Measurements from ENCODE around the gene ASCC3.
A peak's percentile ranks its signal among the peaks of the same experiment; 100 is the strongest.

The ASCC3 gene

DNA sequence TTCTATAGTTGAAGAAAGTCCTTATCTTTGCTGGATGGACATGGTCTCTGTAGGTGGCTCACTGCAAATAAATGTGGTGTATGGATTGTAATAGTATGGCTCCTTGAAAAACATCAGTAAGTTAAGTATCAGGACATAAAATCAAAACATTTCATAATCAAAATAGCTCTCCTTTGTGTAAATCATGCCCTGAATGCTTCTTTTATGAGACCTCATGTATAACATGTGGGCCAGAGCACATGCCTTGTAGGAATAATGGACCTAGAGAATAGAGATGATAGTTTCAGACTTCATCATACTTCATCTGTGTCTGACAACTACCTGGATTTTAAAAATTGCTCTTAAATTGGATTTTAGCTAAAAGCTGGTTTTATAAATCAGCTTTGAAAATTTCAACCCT lies 159.9 kb downstream of the ASCC3 start:
- DNase-seq: no peak

GRCh38 chr6:100719883-100720682 lies 161.0 kb downstream of the ASCC3 start:
- DNase-seq: peak; percentile 21

DNA sequence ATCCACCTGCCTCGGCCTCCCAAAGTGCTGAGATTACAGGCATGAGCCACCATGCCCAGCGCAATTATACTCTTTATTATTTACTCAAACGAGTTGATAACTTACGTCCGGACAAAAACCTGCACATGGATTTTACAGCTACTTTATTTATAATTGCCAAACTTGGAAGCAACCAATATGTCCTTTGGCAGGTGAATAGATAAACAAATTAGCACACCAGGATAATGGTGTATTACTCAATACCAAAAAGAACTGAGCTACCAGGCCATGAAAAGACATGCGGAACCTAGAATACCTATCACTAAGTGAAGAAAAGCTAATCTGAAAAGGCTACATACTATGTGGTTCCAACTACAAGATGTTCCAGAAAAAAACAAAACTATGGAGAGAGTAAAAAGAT lies 168.1 kb downstream of the ASCC3 start:
- DNase-seq: no peak

DNA sequence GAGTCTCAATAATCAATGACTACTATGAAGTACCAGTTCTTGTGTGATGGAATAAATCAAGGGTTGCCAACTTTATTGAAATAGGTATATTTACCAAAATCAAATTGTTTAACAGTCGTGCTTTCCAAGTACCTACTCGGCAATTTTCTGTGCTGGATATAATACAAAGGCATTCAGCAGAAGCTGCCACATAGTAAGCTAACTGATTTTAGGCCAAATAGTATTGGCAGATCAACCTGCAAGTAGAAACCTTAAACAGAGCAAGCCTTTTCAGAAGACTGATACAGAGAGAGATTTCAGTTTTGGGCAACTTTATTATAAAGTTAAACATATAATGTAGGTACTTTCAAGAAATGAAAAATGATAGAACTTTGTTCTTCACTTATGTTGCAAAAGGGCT lies 174.6 kb downstream of the ASCC3 start:
- DNase-seq: no peak

- DNase-seq: no peak
Observed at GRCh38 chr6:100704961-100705360, 176.2 kb downstream of the ASCC3 start.

- no peak for DNase-seq
Observed at GRCh38 chr6:100701728-100702127, 179.4 kb downstream of the ASCC3 start.

- DNase-seq: no peak
Observed at GRCh38 chr6:100700009-100700408, 181.1 kb downstream of the ASCC3 start.

DNA sequence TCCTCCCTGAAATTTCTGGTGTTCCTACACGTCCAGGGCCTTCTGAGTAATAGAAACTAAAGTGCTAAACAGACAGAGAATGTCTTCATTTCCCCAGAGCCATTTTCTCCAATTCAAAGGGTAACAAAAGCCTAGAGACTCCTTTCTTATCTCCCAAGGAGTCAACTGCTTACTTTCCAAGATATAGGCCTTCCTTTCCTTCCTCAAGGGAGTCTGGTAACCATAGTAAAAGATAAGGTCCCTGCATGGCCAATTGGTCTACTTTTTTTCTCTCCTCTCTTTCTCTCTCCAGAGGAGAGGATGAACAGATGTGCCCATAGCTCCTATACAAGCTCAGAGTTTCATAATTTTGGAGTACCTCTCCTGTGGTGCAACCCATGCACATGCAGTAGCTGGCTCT lies 185.7 kb downstream of the ASCC3 start:
- no peak for DNase-seq

- no peak for DNase-seq
Observed at GRCh38 chr6:100693249-100693927, 187.7 kb downstream of the ASCC3 start.

DNA sequence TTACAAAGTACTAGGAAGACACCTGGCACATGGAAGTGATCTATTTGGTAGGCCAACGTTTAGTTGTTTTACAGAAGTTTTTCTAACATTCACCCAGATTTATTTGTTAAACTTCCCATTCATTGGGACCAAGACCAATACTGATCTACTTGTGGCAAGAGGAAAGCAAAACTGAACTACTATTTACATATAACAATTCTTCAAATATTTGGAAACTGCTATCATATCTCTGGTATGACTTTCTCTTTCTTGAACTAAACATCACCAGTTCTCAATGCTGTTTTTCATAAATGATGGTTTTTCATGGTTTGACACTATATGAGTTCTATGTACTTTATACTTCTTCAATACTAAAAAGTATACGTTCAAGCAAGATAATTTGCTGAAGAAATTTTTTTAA lies 189.2 kb downstream of the ASCC3 start:
- DNase-seq: no peak

GRCh38 chr6:100686216-100686615 lies 194.9 kb downstream of the ASCC3 start:
- DNase-seq: no peak

DNA sequence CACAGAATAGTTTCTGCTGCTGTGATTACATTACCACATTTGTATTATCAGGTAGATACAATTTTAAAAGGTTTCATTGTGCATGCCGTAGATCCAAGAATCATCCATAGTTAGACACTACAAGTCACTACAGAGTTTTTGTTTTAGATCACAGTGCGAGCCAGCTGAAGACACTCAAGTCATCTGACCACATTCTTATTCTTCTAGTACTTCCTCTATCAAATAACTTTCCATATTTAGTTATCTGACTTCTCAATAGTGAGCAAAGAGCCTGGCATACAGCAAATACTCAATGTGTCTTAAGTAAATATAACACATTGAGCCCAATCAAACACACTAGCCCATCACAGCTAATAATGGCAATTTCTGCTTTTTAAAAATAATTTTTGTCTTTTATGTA lies 195.4 kb downstream of the ASCC3 start:
- no peak for DNase-seq

GRCh38 chr6:100680163-100680562 lies 201.0 kb downstream of the ASCC3 start:
- no peak for DNase-seq

DNA sequence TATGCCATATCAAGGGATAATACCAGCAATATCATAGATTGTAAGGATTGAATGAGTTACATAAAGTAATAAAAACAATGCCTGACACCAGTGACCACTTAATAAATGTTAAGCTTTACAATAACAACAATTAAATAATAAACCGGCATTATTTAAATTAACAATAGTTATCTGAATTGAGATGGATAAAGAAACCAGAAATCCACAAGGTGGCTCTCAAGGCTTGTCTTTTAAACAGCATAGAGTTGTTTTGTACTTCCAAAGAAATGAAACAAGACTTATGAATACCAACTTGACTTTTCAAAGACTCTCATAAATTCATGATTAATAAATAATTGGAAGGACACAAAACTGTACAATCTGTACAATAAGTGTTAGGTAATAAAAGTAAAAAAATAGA lies 203.1 kb downstream of the ASCC3 start:
- peak; percentile 27 for DNase-seq

GRCh38 chr6:100677240-100677639 lies 203.9 kb downstream of the ASCC3 start:
- DNase-seq: no peak

GRCh38 chr6:100673641-100674040 lies 207.5 kb downstream of the ASCC3 start:
- no peak for DNase-seq

DNA sequence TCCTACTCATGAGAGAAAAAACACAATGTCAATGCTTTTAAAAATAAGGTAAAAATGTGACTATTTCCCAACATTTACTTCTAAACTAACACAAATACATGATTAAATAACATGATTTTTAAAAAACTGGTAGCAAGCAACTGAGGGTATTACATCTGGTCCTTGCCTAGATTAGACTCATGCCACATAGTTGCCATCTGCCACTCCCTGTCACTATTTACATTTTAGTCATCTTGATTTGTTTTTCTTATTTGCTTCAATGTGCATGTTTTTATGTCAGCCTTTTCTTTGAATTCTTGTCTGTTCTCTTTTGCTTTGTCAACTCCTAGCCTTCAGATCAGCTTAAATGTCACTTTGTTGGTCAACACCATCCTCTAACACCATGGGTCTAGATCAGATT lies 209.4 kb downstream of the ASCC3 start:
- DNase-seq: no peak

DNA sequence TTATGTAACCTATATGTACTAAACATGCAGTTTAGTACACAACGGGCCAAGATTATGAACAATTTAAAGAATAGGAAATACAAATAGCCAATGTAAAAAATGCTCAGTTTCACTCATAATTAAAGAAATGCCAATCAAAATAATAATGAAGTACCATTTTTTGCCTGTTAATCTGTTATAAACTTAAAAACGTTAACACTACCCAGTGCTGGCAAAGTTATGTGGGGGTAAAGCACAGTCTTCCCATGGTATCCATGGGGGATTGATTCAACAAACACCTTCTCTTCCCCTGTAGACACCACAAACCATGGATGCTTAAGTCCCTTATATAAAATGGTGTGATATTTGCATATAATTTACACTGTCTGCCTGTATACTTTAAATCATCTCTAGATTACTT lies 211.1 kb downstream of the ASCC3 start:
- DNase-seq: no peak

- DNase-seq: no peak
Observed at GRCh38 chr6:100665041-100665380, 216.1 kb downstream of the ASCC3 start.

DNA sequence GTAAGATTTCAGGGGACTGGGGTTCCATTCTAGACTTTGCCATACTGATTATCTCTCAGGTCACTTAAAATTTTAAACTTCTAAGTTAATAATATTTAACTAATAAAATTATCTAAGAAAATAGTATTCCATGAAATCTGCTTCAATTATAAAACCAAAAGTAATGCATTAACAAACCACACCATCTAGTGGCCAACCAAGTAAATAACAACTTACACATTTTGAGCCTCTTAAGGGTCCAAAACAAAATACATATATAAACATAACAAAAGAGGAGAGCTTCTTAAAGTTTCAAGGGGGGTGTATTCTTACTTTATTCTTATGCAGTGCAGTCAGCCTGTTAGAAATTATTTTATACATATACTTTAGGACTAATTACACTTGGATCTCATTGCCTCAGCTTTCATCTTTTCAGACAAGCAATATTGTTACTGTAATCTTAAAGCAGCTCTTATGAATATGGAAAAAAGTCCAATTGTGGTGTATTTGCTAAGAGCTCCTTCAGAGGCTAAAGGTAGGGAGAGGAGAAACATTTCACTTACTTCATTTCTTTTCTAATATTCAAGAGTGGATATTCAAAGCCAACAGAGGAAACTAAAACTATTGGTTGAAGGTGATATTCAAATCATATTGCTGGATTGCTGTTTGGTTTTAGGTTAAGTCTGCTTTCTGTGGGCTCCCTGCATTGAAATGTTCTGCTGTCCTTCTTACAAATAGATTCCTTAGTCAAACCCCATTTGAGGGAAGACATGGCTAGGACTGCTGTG lies 216.7 kb downstream of the ASCC3 start:
- DNase-seq: peak; percentile 46

DNA sequence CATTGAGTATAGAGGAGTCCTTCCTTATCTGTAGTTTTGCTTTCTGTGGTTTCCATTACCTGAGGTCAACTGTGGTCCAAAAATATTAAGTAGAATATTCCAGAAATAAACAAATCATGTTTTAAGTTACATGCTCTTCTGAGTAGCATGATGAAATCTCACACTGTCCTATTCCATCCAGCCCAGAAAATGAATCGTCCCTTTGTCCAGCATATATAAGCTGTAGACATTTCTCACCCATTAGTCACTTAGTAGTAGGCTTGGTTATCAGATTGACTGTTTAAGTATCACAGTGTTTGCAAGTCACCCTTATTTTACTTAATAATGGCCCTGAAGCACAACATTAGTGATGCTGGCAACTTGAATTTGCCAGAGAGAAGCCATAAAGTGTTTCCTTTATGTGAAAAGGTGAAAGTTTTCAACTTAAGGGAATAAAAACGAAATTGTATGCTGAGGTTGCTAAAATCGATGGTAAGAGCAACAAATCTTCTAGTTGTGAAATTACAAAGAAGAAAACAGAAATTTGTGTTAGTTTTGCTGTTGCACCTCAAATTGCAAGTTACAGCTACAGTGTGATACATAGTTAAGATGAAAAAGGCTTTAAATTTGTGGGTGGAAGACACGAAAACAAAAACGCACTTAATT lies 217.8 kb downstream of the ASCC3 start:
- DNase-seq: no peak

DNA sequence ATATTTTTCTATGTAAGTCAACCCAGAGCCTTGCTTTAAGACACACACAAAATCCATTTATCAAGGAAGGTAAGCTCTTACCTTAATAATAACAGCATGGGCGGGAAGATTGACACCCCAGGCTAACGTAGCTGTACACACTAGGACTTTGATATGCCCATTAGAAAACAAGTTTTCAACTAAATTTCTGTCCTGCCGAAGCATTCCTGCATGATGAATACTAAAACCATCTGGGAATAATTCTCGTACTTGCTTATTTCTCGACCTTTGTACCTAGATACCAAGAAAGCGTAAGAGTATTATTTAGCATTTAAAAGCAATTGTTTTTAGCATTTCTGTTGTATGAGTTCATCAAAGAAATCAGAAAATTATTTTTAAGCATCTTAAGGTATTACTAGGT lies 218.9 kb downstream of the ASCC3 start:
- DNase-seq: no peak

- no peak for DNase-seq
Observed at GRCh38 chr6:100658486-100658885, 222.6 kb downstream of the ASCC3 start.
